Mesothelial cell of epicardium (in vitro differentiated cells): ENCODE data around the gene ZNF275. TPM values are rescaled to one million over a fixed set of nuclear protein-coding genes. Genes with fewer than 3 reads are reported as not detected.
"Not testable (repeated sequence)": the region's sequence is repeated elsewhere in the genome, so short reads cannot be mapped to it uniquely, and the experiment has no call there.

ENCODE experiments used
- DNase-seq, 2 experiments: peaks; one replicate each; pipeline ENCODE4 v3.0.0; 2021; ENCODE audit warnings: low spot score in 2 of 2; ENCODE audit not compliant: unreplicated experiment in 2 of 2
- H3K27ac Mint-ChIP-seq: 2 replicates; pipeline ENCODE4 v1.8.0; 2021; ENCODE audit warnings: mixed read lengths
- H3K27me3 Mint-ChIP-seq: 2 replicates; pipeline ENCODE4 v1.8.0; 2021; ENCODE audit warnings: low read depth, mixed read lengths
- H3K36me3 Mint-ChIP-seq: 2 replicates; pipeline ENCODE4 v1.8.0; 2021; ENCODE audit warnings: mixed read lengths
- H3K4me1 Mint-ChIP-seq: 2 replicates; pipeline ENCODE4 v1.8.0; 2021; ENCODE audit warnings: mixed read lengths
- H3K4me3 Mint-ChIP-seq: 2 replicates; pipeline ENCODE4 v1.8.0; 2021; ENCODE audit warnings: mild to moderate bottlenecking, moderate library complexity, mixed read lengths
- H3K9me3 Mint-ChIP-seq: 2 replicates; pipeline ENCODE4 v1.8.0; 2021; ENCODE audit warnings: mixed read lengths
- total RNA-seq: library from RNA; stranded (reverse); gene quantifications from 3 replicates; pipeline ENCODE4 v1.2.1, GENCODE V29; 2021
- TF ChIP-seq, protein P1 (sequence below): fragments of 200-600 bp; sonication (generic); IDR thresholded peaks from one replicate; pipeline ENCODE4 v1.5.0; 2021; ENCODE audit warnings: antibody characterized with exemption; ENCODE audit not compliant: unreplicated experiment

Gene ZNF275
- total RNA-seq, 1 donor from 2014 or later = 17.5 TPM

DNA sequence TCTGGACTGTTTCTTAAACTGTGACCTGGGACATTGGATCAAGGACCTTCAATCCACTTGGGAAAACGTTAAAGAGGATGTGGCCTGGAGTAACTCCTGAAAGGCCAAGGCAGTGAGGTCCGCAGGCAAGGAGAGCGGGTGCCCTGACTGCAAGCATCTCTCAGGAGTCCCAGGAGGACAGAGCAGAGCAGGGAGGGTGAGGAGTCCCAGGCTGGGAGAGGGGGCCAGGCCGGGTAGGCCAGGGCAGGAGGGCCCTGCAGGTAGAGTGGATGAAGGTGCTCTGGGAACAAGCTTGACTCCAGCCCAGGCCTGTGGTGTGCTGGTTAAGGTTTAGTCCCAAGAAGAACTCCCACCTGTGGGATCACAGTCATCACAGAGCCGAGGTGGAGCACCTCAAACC, 53.4 kb downstream of the ZNF275 start:
- Mint-ChIP-seq H3K27me3 (no peaks in the 10 kb centered on the region), H3K36me3 (no peaks in the 10 kb centered on the region), H3K9me3 (no peaks in the 10 kb centered on the region), H3K4me1 (peaks cover 14% of the 10 kb centered on the region), H3K4me3 (no peak overlapping the region), H3K27ac (peak overlapping the region; percentile 61)
- TF ChIP-seq, protein P1, sequence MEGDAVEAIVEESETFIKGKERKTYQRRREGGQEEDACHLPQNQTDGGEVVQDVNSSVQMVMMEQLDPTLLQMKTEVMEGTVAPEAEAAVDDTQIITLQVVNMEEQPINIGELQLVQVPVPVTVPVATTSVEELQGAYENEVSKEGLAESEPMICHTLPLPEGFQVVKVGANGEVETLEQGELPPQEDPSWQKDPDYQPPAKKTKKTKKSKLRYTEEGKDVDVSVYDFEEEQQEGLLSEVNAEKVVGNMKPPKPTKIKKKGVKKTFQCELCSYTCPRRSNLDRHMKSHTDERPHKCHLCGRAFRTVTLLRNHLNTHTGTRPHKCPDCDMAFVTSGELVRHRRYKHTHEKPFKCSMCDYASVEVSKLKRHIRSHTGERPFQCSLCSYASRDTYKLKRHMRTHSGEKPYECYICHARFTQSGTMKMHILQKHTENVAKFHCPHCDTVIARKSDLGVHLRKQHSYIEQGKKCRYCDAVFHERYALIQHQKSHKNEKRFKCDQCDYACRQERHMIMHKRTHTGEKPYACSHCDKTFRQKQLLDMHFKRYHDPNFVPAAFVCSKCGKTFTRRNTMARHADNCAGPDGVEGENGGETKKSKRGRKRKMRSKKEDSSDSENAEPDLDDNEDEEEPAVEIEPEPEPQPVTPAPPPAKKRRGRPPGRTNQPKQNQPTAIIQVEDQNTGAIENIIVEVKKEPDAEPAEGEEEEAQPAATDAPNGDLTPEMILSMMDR = no peak
- no peak for DNase-seq

DNA sequence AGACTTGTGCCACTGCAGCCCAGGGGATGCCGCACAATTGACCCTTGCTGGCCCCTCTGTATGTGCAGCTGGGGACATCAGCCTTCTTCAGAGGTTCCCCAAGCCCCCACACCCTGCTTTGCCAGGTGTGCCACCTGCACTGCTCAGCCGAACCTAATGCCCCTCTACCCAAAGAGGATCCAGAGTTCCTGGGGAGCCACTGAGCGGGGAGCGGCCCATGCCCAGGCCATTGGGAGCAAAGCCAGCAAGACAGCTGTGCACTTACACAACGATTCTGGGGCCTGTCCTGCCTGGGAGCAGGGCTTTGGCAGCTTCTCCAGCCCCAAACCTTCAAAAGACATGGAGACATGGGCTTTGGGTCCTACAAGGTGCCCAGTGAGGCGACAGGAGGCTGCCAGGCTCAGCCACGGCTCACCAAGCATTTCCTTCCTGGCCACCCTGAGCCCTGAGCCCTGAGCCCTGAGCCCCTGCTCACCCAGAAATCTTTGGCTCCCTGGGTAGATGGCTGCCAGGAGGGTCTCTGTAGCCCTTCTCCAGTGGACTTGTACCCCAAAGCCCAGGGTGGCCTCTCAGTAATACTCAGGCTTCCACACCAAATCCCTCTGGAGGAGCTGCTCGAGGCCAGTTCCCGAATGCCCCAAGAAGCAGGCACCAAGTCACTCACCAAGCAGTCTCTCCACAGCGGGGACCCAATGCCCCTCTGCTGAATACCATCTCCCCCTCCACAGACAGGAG, 54.2 kb downstream of the ZNF275 start:
- H3K4me1 Mint-ChIP-seq = peaks cover 14% of the 10 kb centered on the region
- no peaks in the 10 kb centered on the region for H3K27me3 Mint-ChIP-seq
- H3K9me3 Mint-ChIP-seq = no peaks in the 10 kb centered on the region
- no peak overlapping the region for H3K4me3 Mint-ChIP-seq
- TF ChIP-seq, protein P1 = no peak
- H3K36me3 Mint-ChIP-seq = no peaks in the 10 kb centered on the region
- no peak for DNase-seq
- H3K27ac Mint-ChIP-seq = no peak overlapping the region

DNA sequence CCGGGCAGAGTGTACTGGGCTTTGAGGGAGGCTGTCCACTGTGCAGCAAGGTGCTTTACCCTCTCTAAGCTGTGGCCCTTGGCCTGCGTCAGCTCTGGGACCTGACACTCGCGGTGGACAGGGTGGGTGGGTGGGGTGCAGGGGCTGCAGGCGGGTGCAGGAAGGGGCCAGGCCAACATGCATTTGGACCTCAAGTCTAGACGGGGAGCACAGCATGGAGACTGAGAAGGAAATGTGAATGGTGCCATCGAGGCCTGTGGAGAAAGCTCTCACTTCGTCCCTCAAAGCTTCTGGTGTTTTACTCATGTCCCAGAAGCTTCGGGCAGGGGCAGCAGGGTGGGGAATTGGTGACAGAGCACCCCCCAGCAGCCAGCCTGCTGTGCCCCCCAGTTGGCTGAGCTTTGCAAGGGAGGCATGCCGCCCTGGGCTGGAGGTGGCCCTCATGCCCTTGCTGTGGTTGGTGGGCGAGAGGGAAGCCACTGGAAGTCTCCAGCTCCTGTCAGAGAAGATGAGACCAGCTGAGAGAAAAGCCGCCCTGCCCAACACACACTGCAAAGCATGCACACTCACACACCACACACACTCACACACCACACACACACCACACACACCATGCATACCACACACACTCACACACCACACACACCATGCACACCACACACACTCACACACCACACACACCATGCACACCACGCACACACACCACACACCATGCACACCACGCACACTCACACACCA, 54.9 kb downstream of the ZNF275 start:
- Mint-ChIP-seq H3K9me3 (no peaks in the 10 kb centered on the region), H3K4me1 (peaks cover 14% of the 10 kb centered on the region), H3K27ac (no peak overlapping the region), H3K4me3 (no peak overlapping the region), H3K36me3 (no peaks in the 10 kb centered on the region), H3K27me3 (no peaks in the 10 kb centered on the region)
- TF ChIP-seq, protein P1 = no peak
- no peak for DNase-seq

DNA sequence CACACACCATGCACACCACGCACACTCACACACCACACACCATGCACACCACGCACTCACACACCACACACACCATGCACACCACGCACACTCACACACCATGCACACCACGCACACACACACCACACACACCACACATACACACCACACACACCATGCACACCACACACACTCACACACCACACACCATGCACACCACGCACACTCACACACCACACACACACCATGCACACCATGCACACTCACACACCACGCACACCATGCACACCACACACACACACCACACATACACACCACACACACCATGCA, 55.5 kb downstream of the ZNF275 start:
- H3K9me3 Mint-ChIP-seq, H3K27ac Mint-ChIP-seq, H3K36me3 Mint-ChIP-seq, H3K27me3 Mint-ChIP-seq, H3K4me3 Mint-ChIP-seq, DNase-seq: not testable (repeated sequence)
- peaks cover 15% of the 10 kb centered on the region for H3K4me1 Mint-ChIP-seq

DNA sequence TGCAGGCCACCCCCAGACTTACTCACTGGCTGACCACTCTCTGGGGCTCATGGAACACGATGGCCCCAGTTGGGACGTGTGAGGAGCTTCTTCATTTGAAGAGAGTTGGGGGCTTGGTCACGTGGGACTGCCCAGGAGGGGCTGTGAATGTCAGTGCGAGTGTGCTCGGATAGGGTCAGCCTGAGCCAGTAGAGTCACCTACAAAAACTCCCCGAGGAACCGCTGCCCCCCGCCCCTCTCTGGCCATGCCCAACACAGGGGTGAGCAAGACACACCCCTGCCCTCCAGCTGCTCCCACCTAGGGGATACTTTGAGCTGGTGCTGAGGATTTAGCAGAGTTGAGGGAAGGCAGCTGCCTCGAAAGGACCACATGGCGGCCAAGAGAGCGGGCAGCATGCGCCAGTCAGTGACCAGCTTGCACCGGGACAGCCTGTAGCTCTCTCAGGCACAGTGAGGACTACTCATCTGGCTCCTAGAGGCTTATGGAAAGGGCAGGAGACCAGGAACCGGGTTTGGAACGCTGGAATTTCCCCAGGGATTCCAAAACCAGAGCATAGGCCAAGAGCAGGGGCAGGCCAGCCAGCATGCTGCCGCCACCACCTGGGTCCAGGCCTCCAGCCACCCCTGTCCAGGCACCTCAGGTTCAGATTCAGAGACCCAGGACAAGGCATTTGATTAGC, 58.8 kb downstream of the ZNF275 start:
- Mint-ChIP-seq H3K27me3 (no peaks in the 10 kb centered on the region), H3K4me3 (no peak overlapping the region), H3K27ac (no peak overlapping the region), H3K36me3 (no peaks in the 10 kb centered on the region), H3K4me1 (peaks cover 4% of the 10 kb centered on the region), H3K9me3 (peaks cover 9% of the 10 kb centered on the region)
- DNase-seq = no peak
- TF ChIP-seq, protein P1 = no peak

DNA sequence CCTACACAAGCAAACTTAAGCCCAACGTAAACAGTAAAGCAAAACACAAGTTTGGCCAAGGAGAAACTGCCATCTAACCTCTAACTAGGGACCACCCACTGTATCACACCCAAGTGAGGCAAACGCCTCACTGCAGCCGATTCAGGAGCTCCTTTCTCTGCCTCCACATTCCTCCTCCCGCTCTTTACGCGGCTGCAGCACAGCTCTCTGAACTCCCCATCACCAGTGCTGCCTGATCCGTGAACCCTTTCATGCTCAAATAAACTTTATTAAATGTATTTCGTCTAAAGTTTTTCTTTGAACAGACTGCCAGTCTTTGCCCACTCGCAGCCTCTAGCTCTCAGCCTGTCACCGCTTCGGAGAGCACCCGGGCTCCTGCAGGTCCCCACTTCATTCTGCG, 60.7 kb downstream of the ZNF275 start:
- TF ChIP-seq, protein P1 = no peak
- H3K4me3 Mint-ChIP-seq = no peak overlapping the region
- H3K9me3 Mint-ChIP-seq = peaks cover 9% of the 10 kb centered on the region
- no peak overlapping the region for H3K27ac Mint-ChIP-seq
- peaks cover 4% of the 10 kb centered on the region for H3K27me3 Mint-ChIP-seq
- no peaks in the 10 kb centered on the region for H3K36me3 Mint-ChIP-seq
- peaks cover 4% of the 10 kb centered on the region for H3K4me1 Mint-ChIP-seq
- no peak for DNase-seq
